ENCODE measurements around the gene VHLL.

Gene VHLL

DNA sequence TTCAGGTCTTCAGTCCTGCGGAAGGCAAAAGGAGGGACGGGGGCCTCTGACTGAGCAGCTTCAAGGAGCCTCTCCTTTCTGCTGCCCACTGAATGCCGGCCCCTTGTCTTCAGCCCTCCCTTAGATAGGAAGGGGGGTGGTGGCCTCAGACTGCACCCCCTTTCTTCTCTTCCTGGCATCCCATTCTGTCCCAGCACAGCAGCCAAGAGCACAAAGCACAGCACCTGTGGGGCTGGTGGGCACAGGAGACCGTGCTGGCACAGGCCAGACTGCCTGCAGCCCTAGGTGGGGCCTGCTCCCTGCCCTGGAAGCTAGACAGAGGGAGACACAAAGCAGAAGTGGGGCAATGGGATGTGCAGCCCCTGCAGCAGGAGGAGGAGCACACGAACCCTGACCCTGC, 49.5 kb downstream of the VHLL start:
- H3K27ac Mint-ChIP-seq = no peak overlapping the region
- H3K4me3 Mint-ChIP-seq = no peak overlapping the region
- no peaks in the 10 kb centered on the region for H3K9me3 Mint-ChIP-seq
- no peak for TF ChIP-seq CTCF (IDR thresholded peaks at IDR 0.05)
- peaks cover 3% of the 10 kb centered on the region for H3K27me3 Mint-ChIP-seq (ENCODE audit: low read depth, poor library complexity)
- peaks cover 30% of the 10 kb centered on the region for H3K4me1 Mint-ChIP-seq
- peaks cover 27% of the 10 kb centered on the region for H3K36me3 Mint-ChIP-seq (ENCODE audit: low read depth)
- no peak for DNase-seq

Data from nephron progenitor cell (in vitro differentiated cells).